Mesangial cell (primary cell): ENCODE data around the gene NFE2L3. TPM values are rescaled to one million over a fixed set of nuclear protein-coding genes. Genes with fewer than 3 reads are reported as not detected.

Source experiments
- total RNA-seq: library from RNA; depleted of rRNA; stranded (reverse); fragments of >200 nt; gene quantifications from 2 replicates; pipeline ENCODE4 v1.2.3, GENCODE V29; 2015

Gene NFE2L3, protein sequence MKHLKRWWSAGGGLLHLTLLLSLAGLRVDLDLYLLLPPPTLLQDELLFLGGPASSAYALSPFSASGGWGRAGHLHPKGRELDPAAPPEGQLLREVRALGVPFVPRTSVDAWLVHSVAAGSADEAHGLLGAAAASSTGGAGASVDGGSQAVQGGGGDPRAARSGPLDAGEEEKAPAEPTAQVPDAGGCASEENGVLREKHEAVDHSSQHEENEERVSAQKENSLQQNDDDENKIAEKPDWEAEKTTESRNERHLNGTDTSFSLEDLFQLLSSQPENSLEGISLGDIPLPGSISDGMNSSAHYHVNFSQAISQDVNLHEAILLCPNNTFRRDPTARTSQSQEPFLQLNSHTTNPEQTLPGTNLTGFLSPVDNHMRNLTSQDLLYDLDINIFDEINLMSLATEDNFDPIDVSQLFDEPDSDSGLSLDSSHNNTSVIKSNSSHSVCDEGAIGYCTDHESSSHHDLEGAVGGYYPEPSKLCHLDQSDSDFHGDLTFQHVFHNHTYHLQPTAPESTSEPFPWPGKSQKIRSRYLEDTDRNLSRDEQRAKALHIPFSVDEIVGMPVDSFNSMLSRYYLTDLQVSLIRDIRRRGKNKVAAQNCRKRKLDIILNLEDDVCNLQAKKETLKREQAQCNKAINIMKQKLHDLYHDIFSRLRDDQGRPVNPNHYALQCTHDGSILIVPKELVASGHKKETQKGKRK
- 25.9 and 34.5 TPM in 2 replicates for total RNA-seq

DNA sequence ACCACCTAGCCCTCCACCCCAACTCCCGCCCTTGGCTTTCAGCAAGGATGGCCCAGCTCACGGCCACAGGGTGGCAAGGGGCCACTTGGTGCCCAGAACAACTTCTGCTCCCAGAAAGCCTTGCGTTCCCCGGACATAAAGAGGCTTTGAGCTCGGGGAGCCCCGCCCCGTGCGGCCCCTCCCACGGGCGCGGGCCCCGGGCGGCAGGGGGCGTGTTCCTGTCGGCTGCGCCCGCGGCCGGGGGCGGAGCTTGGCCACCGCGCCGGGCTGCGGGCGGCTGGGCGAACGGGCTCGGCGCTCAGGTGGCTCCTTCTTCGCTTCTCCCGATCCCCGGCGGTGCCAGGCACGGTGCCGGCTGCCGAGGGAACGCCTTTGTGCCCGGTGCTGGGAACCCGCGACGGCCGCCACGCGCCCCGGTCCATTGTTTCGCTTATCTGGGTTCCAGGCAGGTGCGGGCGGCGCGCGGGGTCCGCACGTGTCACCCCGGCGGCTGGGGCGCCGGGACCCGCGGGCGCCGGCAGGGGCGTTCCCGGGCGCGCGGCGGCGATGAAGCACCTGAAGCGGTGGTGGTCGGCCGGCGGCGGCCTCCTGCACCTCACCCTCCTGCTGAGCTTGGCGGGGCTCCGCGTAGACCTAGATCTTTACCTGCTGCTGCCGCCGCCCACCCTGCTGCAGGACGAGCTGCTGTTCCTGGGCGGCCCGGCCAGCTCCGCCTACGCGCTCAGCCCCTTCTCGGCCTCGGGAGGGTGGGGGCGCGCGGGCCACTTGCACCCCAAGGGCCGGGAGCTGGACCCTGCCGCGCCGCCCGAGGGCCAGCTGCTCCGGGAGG is at the start of gene NFE2L3:
TSS of gene NFE2L3 (plus strand) at position 246 of the 829 bp plus-strand sequence. CDS start at position 547, 301 bp downstream.

DNA sequence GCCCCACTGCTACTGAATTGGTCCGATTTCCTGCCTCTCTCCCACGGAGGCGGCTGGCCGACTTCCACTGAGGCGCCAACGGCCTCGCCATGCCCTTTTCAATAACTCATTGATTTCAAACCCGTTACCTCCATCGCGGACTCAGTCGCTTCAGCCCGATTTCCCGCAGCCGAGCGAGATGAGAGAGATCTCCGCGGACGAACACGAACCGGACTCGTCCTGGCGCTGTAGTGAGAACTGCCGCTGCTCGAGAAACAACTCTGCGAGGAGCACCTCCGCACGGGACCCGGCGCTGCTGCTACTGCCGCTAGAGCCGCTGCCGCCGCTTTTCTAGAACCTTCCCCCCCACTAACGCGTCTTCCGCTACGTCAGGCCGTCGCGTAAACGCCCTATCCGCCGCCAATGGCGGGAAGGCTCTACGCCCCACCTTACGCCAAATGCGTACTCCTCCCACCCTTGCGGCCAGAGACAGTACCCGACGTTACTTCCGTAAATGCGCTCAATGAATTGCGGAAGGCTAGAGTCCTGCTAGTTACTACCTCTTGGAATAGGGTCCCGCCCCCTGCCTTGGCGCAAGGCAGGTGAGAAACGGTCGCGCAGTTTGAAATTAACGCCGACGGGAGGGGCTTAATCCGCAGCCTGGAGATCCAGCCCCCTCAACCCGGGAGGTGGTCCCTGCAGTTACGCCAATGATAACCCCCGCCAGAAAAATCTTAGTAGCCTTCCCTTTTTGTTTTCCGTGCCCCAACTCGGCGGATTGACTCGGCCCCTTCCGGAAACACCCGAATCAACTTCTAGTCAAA is 48.6 kb downstream of the NFE2L3 start, which contains the start of gene HNRNPA2B1:
TSS of gene HNRNPA2B1 (minus strand) at position 303 of the 803 bp plus-strand sequence. CDS start at position 134, 169 bp downstream.

DNA sequence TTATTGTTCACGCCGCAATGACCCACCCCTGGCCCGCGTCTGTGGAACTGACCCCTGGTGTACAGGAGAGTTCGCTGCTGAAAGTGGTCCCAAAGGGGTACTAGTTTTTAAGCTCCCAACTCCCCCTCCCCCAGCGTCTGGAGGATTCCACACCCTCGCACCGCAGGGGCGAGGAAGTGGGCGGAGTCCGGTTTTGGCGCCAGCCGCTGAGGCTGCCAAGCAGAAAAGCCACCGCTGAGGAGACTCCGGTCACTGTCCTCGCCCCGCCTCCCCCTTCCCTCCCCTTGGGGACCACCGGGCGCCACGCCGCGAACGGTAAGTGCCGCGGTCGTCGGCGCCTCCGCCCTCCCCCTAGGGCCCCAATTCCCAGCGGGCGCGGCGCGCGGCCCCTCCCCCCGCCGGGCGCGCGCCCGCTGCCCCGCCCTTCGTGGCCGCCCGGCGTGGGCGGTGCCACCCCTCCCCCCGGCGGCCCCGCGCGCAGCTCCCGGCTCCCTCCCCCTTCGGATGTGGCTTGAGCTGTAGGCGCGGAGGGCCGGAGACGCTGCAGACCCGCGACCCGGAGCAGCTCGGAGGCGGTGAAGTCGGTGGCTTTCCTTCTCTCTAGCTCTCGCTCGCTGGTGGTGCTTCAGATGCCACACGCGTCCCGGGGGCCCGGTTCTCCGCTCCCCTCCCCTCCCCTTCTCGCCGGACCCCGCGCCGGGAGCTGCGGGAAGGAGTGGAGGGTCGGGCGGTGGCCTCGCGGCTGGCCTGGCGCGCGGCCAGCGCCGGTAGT is 49.4 kb downstream of the NFE2L3 start, which contains the start of gene CBX3:
TSS of gene CBX3 (plus strand) at position 499 of the 772 bp plus-strand sequence. CDS start 1,254 bp downstream, outside the sequence.

Other genes with a start within 250 kb of the NFE2L3 start
- gene HNRNPA2B1, start 48.5 kb downstream of the NFE2L3 start, total RNA-seq, result 75.9 and 170 TPM in 2 replicates
- gene CBX3, start 49.5 kb downstream of the NFE2L3 start, total RNA-seq, result 44.7 and 76.1 TPM in 2 replicates
- gene SNX10, start 139.7 kb downstream of the NFE2L3 start, total RNA-seq, result 3.9 and 4.1 TPM in 2 replicates